Measurements from ENCODE around the gene FBXL4.

DNA sequence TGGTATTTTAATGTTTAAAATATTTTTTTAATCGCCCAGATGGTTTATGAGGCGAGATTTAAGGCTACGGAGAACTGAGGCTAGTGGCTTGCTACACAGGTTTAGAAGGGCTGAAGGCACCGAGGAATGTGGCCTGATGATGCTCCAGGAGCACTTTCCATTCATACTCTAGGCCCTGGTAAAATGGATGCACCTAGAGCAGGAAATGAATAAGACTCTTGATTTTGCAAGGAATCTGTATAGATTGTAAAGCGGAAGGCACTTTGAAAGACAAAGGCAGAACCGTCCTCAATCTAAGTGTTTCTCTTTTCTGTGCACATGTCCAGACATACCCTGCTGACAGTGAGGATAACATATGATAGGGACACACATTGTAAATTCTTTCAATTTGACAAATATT is 83.2 kb downstream of the FBXL4 start:
- TF ChIP-seq CTCF (IDR thresholded peaks at IDR 0.05), result no peak
- no peak for TF ChIP-seq POLR2A (IDR thresholded peaks at IDR 0.05)
